ENCODE measurements around the gene PBXIP1. TPM values are rescaled to one million over a fixed set of nuclear protein-coding genes. Genes with fewer than 3 reads are reported as not detected.

PBXIP1 gene
- total and polyA plus RNA-seq, 4 donors = 3.8 to 42.8 (median 20.5) TPM

GRCh38 chr1:154959426-154959780, 3.5 kb upstream of the PBXIP1 start:
- Histone ChIP-seq H3K9ac (ENCODE audit: low read depth in 1 of 2, low read length in 2 of 2) (no peak overlapping the region), H3K36me3 (ENCODE audit: control insufficient read depth in 4 of 4, insufficient read depth in 3 of 4, low read depth in 1 of 4, low read length in 3 of 4) (peaks cover 3 to 21% (median 7%) of the 10 kb centered on the region in 4 donors), H3K9me3 (ENCODE audit: control insufficient read depth in 4 of 4, low read length in 3 of 4) (no peaks in the 10 kb centered on the region), H3K27ac (ENCODE audit: low read depth in 1 of 2, low read length in 2 of 2) (no peak overlapping the region), H3K27me3 (ENCODE audit: control insufficient read depth in 4 of 4, insufficient read depth in 4 of 4, low read length in 3 of 4) (no peaks in the 10 kb centered on the region), H3K4me3 (ENCODE audit: low read depth in 1 of 3, low read length in 3 of 3) (no peak overlapping the region), H3K4me1 (ENCODE audit: control insufficient read depth in 4 of 4, insufficient read depth in 4 of 4, low read length in 3 of 4) (peaks cover 7 to 61% (median 40%) of the 10 kb centered on the region in 4 donors)
- TF ChIP-seq ATF3 (IDR thresholded peaks at IDR 0.05) (no peak), EGR1 (IDR thresholded peaks at IDR 0.05; ENCODE audit: low read depth in 2 of 2) (no peak), HNF4A (conservative IDR thresholded peaks at IDR 0.05) (no peak), JUND (IDR thresholded peaks at IDR 0.05) (no peak), RAD21 (IDR thresholded peaks at IDR 0.05) (no peak), FOXA2 (IDR thresholded peaks at IDR 0.05) (no peak), GABPA (IDR thresholded peaks at IDR 0.05 in 1 of 2, conservative IDR thresholded peaks at IDR 0.05 in 1 of 2) (no peak), TAF1 (conservative IDR thresholded peaks at IDR 0.05) (no peak), SP1 (IDR thresholded peaks at IDR 0.05) (no peak), RXRA (IDR thresholded peaks at IDR 0.05) (no peak), MAX (IDR thresholded peaks at IDR 0.05) (no peak), YY1 (IDR thresholded peaks at IDR 0.05) (no peak), NR2F2 (IDR thresholded peaks at IDR 0.05) (no peak), HNF4G (IDR thresholded peaks at IDR 0.05) (no peak), FOXA1 (IDR thresholded peaks at IDR 0.05) (no peak)
- TF ChIP-seq, protein P1, sequence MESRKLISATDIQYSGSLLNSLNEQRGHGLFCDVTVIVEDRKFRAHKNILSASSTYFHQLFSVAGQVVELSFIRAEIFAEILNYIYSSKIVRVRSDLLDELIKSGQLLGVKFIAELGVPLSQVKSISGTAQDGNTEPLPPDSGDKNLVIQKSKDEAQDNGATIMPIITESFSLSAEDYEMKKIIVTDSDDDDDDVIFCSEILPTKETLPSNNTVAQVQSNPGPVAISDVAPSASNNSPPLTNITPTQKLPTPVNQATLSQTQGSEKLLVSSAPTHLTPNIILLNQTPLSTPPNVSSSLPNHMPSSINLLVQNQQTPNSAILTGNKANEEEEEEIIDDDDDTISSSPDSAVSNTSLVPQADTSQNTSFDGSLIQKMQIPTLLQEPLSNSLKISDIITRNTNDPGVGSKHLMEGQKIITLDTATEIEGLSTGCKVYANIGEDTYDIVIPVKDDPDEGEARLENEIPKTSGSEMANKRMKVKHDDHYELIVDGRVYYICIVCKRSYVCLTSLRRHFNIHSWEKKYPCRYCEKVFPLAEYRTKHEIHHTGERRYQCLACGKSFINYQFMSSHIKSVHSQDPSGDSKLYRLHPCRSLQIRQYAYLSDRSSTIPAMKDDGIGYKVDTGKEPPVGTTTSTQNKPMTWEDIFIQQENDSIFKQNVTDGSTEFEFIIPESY (IDR thresholded peaks at IDR 0.05) = no peak
- TF ChIP-seq, protein P2, sequence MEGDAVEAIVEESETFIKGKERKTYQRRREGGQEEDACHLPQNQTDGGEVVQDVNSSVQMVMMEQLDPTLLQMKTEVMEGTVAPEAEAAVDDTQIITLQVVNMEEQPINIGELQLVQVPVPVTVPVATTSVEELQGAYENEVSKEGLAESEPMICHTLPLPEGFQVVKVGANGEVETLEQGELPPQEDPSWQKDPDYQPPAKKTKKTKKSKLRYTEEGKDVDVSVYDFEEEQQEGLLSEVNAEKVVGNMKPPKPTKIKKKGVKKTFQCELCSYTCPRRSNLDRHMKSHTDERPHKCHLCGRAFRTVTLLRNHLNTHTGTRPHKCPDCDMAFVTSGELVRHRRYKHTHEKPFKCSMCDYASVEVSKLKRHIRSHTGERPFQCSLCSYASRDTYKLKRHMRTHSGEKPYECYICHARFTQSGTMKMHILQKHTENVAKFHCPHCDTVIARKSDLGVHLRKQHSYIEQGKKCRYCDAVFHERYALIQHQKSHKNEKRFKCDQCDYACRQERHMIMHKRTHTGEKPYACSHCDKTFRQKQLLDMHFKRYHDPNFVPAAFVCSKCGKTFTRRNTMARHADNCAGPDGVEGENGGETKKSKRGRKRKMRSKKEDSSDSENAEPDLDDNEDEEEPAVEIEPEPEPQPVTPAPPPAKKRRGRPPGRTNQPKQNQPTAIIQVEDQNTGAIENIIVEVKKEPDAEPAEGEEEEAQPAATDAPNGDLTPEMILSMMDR (IDR thresholded peaks at IDR 0.05; ENCODE audit: low read depth, low read length, missing input control) = no peak
- TF ChIP-seq, protein P3, sequence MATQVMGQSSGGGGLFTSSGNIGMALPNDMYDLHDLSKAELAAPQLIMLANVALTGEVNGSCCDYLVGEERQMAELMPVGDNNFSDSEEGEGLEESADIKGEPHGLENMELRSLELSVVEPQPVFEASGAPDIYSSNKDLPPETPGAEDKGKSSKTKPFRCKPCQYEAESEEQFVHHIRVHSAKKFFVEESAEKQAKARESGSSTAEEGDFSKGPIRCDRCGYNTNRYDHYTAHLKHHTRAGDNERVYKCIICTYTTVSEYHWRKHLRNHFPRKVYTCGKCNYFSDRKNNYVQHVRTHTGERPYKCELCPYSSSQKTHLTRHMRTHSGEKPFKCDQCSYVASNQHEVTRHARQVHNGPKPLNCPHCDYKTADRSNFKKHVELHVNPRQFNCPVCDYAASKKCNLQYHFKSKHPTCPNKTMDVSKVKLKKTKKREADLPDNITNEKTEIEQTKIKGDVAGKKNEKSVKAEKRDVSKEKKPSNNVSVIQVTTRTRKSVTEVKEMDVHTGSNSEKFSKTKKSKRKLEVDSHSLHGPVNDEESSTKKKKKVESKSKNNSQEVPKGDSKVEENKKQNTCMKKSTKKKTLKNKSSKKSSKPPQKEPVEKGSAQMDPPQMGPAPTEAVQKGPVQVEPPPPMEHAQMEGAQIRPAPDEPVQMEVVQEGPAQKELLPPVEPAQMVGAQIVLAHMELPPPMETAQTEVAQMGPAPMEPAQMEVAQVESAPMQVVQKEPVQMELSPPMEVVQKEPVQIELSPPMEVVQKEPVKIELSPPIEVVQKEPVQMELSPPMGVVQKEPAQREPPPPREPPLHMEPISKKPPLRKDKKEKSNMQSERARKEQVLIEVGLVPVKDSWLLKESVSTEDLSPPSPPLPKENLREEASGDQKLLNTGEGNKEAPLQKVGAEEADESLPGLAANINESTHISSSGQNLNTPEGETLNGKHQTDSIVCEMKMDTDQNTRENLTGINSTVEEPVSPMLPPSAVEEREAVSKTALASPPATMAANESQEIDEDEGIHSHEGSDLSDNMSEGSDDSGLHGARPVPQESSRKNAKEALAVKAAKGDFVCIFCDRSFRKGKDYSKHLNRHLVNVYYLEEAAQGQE (IDR thresholded peaks at IDR 0.05) = no peak
- DNase-seq (ENCODE audit: low spot score) = no peak
- 92% methylated on average over 7 of the region's 7 CpGs for WGBS

Measured in liver (tissue), 9 donors.